Measurements from ENCODE around the gene PRKCB.

DNA sequence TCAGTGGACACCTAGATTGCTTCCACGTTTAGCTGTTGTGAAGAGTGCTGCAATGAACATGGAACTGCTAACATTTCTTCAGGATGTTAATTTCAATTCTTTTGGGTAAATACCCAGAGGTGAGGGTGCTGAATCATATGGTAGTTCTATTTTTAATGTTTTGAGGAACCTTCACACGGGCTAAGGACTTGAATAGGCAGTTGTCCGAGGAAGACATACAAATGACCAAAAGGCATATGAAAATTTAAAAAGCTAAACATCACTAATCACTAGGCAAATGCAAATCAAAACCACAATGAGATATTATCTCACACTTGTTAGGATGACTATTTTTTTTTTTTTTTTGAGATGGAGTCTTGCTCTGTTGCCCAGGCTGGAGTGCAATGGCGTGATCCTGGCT, 173.3 kb downstream of the PRKCB start:
- TF ChIP-seq POLR2AphosphoS5 (IDR thresholded peaks at IDR 0.05) (no peak), POLR2A (IDR thresholded peaks at IDR 0.05) (no peak)
- TF ChIP-seq, protein P1, sequence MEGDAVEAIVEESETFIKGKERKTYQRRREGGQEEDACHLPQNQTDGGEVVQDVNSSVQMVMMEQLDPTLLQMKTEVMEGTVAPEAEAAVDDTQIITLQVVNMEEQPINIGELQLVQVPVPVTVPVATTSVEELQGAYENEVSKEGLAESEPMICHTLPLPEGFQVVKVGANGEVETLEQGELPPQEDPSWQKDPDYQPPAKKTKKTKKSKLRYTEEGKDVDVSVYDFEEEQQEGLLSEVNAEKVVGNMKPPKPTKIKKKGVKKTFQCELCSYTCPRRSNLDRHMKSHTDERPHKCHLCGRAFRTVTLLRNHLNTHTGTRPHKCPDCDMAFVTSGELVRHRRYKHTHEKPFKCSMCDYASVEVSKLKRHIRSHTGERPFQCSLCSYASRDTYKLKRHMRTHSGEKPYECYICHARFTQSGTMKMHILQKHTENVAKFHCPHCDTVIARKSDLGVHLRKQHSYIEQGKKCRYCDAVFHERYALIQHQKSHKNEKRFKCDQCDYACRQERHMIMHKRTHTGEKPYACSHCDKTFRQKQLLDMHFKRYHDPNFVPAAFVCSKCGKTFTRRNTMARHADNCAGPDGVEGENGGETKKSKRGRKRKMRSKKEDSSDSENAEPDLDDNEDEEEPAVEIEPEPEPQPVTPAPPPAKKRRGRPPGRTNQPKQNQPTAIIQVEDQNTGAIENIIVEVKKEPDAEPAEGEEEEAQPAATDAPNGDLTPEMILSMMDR (IDR thresholded peaks at IDR 0.05) = no peak

Measured in upper lobe of left lung (tissue), 4 donors.